ENCODE measurements around the gene EFNB3. TPM values are rescaled to one million over a fixed set of nuclear protein-coding genes. Genes with fewer than 3 reads are reported as not detected.

Gene EFNB3
- total and polyA plus RNA-seq, 10 of the 15 experiments (the other 5 are each of a cell fraction or from before 2014, with no cell fraction given): 0.01 to 0.13 (median 0.04) TPM; not detected in 5

GRCh38 chr17:7687908-7688807 is 16.8 kb upstream of the EFNB3 start, which contains the start of gene WRAP53 (continued):
- TF ChIP-seq YY1 (IDR thresholded peaks at IDR 0.05; ENCODE audit: low read depth, low read length): peak; percentile 88
- TF ChIP-seq HDAC6 (IDR thresholded peaks at IDR 0.05; ENCODE audit: unreplicated experiment): no peak
- no peak for TF ChIP-seq ZNF384 (IDR thresholded peaks at IDR 0.05; ENCODE audit: borderline replicate concordance, low read depth, low read length)
- TF ChIP-seq E2F4 (IDR thresholded peaks at IDR 0.05; ENCODE audit: low read depth, low read length): peak; percentile 88
- TF ChIP-seq ZNF207 (IDR thresholded peaks at IDR 0.05; ENCODE audit: borderline replicate concordance): peak; percentile 81; the same call in 1 of the 2 replicates
- peak; percentile 59 for TF ChIP-seq RUNX3 (IDR thresholded peaks at IDR 0.05; ENCODE audit: low read length)
- TF ChIP-seq KLF5 (IDR thresholded peaks at IDR 0.05; ENCODE audit: partially characterized antibody): peak; percentile 52
- TF ChIP-seq JUNB (IDR thresholded peaks at IDR 0.05): no peak
- peak; percentile 92 for TF ChIP-seq SMARCA5 (IDR thresholded peaks at IDR 0.05)
- no peak for TF ChIP-seq IRF5 (IDR thresholded peaks at IDR 0.05; ENCODE audit: borderline replicate concordance)
- no peak for TF ChIP-seq ZBTB33 (IDR thresholded peaks at IDR 0.05)
- 0 out of 2 replicates have a peak, but pooled peaks have one; percentile 26 for TF ChIP-seq TCF12 (IDR thresholded peaks at IDR 0.05; ENCODE audit: low read depth, low read length)
- no peak for TF ChIP-seq CUX1 (IDR thresholded peaks at IDR 0.05; ENCODE audit: insufficient replicate concordance, low read depth, low read length)
- 0 out of 2 replicates have a peak, but pooled peaks have one; percentile 27 for TF ChIP-seq MYB (IDR thresholded peaks at IDR 0.05; ENCODE audit: borderline replicate concordance, low read depth, low read length)
- no peak for TF ChIP-seq ZNF274 (IDR thresholded peaks at IDR 0.05; ENCODE audit: insufficient read depth, insufficient read length)
- no peak for TF ChIP-seq MAX (IDR thresholded peaks at IDR 0.05; ENCODE audit: low read depth, low read length)
- TF ChIP-seq RBBP5 (conservative IDR thresholded peaks at IDR 0.05): no peak
- TF ChIP-seq SIX5 (IDR thresholded peaks at IDR 0.05; ENCODE audit: low read depth, low read length, severe bottlenecking): peak; percentile 95
